ENCODE measurements around the gene IQGAP3.

GRCh38 chr1:156508955-156509234 is 63.5 kb downstream of the IQGAP3 start:
- TF ChIP-seq CTCF (IDR thresholded peaks at IDR 0.05; ENCODE audit: low read length): no peak
- no peak for TF ChIP-seq EZH2 (optimal IDR thresholded peaks at IDR 0.05; ENCODE audit: low read depth, low read length)
- TF ChIP-seq EZH2phosphoT487 (IDR thresholded peaks at IDR 0.05; ENCODE audit: low read length): no peak
